Gastrocnemius medialis (tissue), 4 donors: ENCODE measurements around the gene TSPAN5.

Source experiments
- POLR2A ChIP-seq, 2 donors: fragments of 450-650 bp; IDR thresholded peaks; one replicate each; pipeline ENCODE4 v1.6.1; 2017; ENCODE audit warnings: antibody characterized with exemption in 2 of 2, mild to moderate bottlenecking in 2 of 2, moderate library complexity in 2 of 2
- TF ChIP-seq, protein P1 (sequence below), 5 experiments: fragments of 450-650 bp in 3 of 5; fragments of 200-600 bp in 2 of 5; sonication (generic) in 2 of 5; IDR thresholded peaks in 4 of 5; conservative IDR thresholded peaks in 1 of 5; 1 replicate in 4 of 5; 2 replicates in 1 of 5; pipeline ENCODE4 v1.5.1; 2016 to 2019; ENCODE audit warnings: antibody characterized with exemption in 5 of 5, mild to moderate bottlenecking in 3 of 5, moderate library complexity in 3 of 5

DNA sequence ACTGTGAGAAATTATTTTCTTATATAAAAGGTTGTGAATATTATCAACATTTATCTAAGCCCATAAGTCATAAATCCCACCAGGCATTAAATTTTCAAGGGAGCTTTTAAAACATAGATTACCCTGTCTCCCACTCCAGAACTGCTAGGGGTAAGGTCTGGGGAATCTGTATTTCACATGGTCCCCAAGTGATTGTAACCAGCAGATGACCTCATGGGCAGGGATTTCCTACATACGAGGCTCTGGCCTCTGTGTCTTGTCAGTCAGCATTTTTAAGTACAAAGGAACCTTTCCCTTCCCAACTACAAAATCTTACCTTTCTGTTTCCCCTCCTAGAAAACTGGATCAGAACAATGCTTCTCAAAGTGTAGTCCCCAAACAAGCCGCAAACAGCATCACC is 188.6 kb downstream of the TSPAN5 start:
- no peak for TF ChIP-seq POLR2A (IDR thresholded peaks at IDR 0.05)
- TF ChIP-seq, protein P1, sequence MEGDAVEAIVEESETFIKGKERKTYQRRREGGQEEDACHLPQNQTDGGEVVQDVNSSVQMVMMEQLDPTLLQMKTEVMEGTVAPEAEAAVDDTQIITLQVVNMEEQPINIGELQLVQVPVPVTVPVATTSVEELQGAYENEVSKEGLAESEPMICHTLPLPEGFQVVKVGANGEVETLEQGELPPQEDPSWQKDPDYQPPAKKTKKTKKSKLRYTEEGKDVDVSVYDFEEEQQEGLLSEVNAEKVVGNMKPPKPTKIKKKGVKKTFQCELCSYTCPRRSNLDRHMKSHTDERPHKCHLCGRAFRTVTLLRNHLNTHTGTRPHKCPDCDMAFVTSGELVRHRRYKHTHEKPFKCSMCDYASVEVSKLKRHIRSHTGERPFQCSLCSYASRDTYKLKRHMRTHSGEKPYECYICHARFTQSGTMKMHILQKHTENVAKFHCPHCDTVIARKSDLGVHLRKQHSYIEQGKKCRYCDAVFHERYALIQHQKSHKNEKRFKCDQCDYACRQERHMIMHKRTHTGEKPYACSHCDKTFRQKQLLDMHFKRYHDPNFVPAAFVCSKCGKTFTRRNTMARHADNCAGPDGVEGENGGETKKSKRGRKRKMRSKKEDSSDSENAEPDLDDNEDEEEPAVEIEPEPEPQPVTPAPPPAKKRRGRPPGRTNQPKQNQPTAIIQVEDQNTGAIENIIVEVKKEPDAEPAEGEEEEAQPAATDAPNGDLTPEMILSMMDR (IDR thresholded peaks at IDR 0.05 in 4 of 5, conservative IDR thresholded peaks at IDR 0.05 in 1 of 5): no peak
